ENCODE data around the gene TMEM198. TPM values are rescaled to one million over a fixed set of nuclear protein-coding genes. Genes with fewer than 3 reads are reported as not detected.

TMEM198 gene
- total and polyA plus RNA-seq, 2 donors (not counting 1 experiment from before 2014, with no cell fraction given): 0.39 to 1.1 TPM

GRCh38 chr2:219545295-219545942 is 1.6 kb downstream of the TMEM198 start:
- TF ChIP-seq CTCF (IDR thresholded peaks at IDR 0.05) (no peak), EZH2 (IDR thresholded peaks at IDR 0.05; ENCODE audit: borderline replicate concordance, insufficient read depth, low read depth, low read length, poor library complexity, severe bottlenecking) (no peak)
- Mint-ChIP-seq H3K4me1 (peaks cover 24% of the 10 kb centered on the region), H3K4me3 (peak overlapping the region; percentile 83), H3K9me3 (ENCODE audit: insufficient read depth) (no peaks in the 10 kb centered on the region), H3K27ac (no peak overlapping the region), H3K27me3 (peaks cover 51% of the 10 kb centered on the region)
- H3K4me1 ChIP-seq (ENCODE audit: control insufficient read depth in 2 of 2, insufficient read depth in 2 of 2, low read length in 2 of 2): peaks cover 29 to 31% of the 10 kb centered on the region in 2 donors
- CTCF ChIA-PET: interaction anchor here (1.4 to 1.5 kb wide), 2 partner anchors 52 to 144 kb away, joined by 3 to 4 read pairs; partner anchors contain the start of gene STK11IP
- no peaks in the 10 kb centered on the region for H4K20me1 ChIP-seq (ENCODE audit: control insufficient read depth, insufficient read depth, low read length, poor library complexity, severe bottlenecking)
- intact Hi-C loops (cut with micrococcal nuclease): no loop called here
- H3K79me2 ChIP-seq (ENCODE audit: control insufficient read depth, insufficient read depth, low read length): no peaks in the 10 kb centered on the region
- H3K4me3 ChIP-seq (ENCODE audit: control extremely low read depth in 1 of 5, extremely low read depth in 1 of 5, insufficient read depth in 1 of 5, low read depth in 2 of 5, low read length in 4 of 5): no peak overlapping the region
- POLR2A ChIA-PET: no interaction called here
- no peaks in the 10 kb centered on the region for H3K36me3 ChIP-seq (replicated peaks in 1 of 2; ENCODE audit: control extremely low read depth in 1 of 2, control insufficient read depth in 1 of 2, extremely low read depth in 1 of 2, insufficient read depth in 2 of 2, low read length in 1 of 2)
- H3K9ac ChIP-seq (ENCODE audit: low read length): no peak overlapping the region
- H3K27ac ChIP-seq (ENCODE audit: low read length in 2 of 2): no peak overlapping the region
- WGBS (ENCODE audit: insufficient coverage): no CpG with 5 or more reads among the region's 3 CpGs
- H2AFZ ChIP-seq (ENCODE audit: insufficient read depth, low read depth, low read length, poor library complexity, severe bottlenecking): no peak overlapping the region
- H3K4me2 ChIP-seq (replicated peaks; ENCODE audit: low read depth, low read length, poor library complexity, severe bottlenecking): no peak overlapping the region
- DNase-seq: no peak
- H3K27me3 ChIP-seq (replicated peaks in 1 of 4; ENCODE audit: control extremely low read depth in 1 of 4, control insufficient read depth in 3 of 4, insufficient read depth in 4 of 4, low read length in 3 of 4): peaks cover 0 to 83% (median 21%) of the 10 kb centered on the region in 4 experiments
- ATAC-seq (ENCODE audit: low read depth): no peak
- peaks cover 0 to 30% (median 0%) of the 10 kb centered on the region in 3 donors for H3K9me3 ChIP-seq (ENCODE audit: control extremely low read depth in 1 of 3, control insufficient read depth in 2 of 3, insufficient read depth in 1 of 3, low read length in 2 of 3)

- ATAC-seq (ENCODE audit: low read depth) (no peak), DNase-seq (no peak)
- Mint-ChIP-seq H3K4me1 (peaks cover 26% of the 10 kb centered on the region), H3K4me3 (peak overlapping the region; percentile 0), H3K9me3 (ENCODE audit: insufficient read depth) (no peaks in the 10 kb centered on the region), H3K27ac (no peak overlapping the region), H3K27me3 (peaks cover 52% of the 10 kb centered on the region)
- H3K4me3 ChIP-seq (ENCODE audit: control extremely low read depth in 1 of 5, extremely low read depth in 1 of 5, insufficient read depth in 1 of 5, low read depth in 2 of 5, low read length in 4 of 5): no peak overlapping the region
- WGBS (ENCODE audit: insufficient coverage): 63% methylated on average over 4 of the region's 4 CpGs
- H3K79me2 ChIP-seq (ENCODE audit: control insufficient read depth, insufficient read depth, low read length): no peaks in the 10 kb centered on the region
- H3K9me3 ChIP-seq (ENCODE audit: control extremely low read depth in 1 of 3, control insufficient read depth in 2 of 3, insufficient read depth in 1 of 3, low read length in 2 of 3): peaks cover 0 to 34% (median 0%) of the 10 kb centered on the region in 3 donors
- no peak overlapping the region for H3K27ac ChIP-seq (ENCODE audit: low read length in 2 of 2)
- H3K4me2 ChIP-seq (replicated peaks; ENCODE audit: low read depth, low read length, poor library complexity, severe bottlenecking): no peak overlapping the region
- POLR2A ChIA-PET: no interaction called here
- intact Hi-C loops (cut with micrococcal nuclease): no loop called here
- CTCF ChIA-PET: interaction anchor here (1.4 to 1.5 kb wide), 2 partner anchors 51 to 144 kb away, joined by 3 to 4 read pairs; partner anchors contain the start of gene STK11IP
- H4K20me1 ChIP-seq (ENCODE audit: control insufficient read depth, insufficient read depth, low read length, poor library complexity, severe bottlenecking): no peaks in the 10 kb centered on the region
- H3K27me3 ChIP-seq (replicated peaks in 1 of 4; ENCODE audit: control extremely low read depth in 1 of 4, control insufficient read depth in 3 of 4, insufficient read depth in 4 of 4, low read length in 3 of 4): peaks cover 0 to 83% (median 19%) of the 10 kb centered on the region in 4 experiments
- no peaks in the 10 kb centered on the region for H3K36me3 ChIP-seq (replicated peaks in 1 of 2; ENCODE audit: control extremely low read depth in 1 of 2, control insufficient read depth in 1 of 2, extremely low read depth in 1 of 2, insufficient read depth in 2 of 2, low read length in 1 of 2)
- peaks cover 31% of the 10 kb centered on the region in 2 donors for H3K4me1 ChIP-seq (ENCODE audit: control insufficient read depth in 2 of 2, insufficient read depth in 2 of 2, low read length in 2 of 2)
- H3K9ac ChIP-seq (ENCODE audit: low read length): no peak overlapping the region
- H2AFZ ChIP-seq (ENCODE audit: insufficient read depth, low read depth, low read length, poor library complexity, severe bottlenecking): no peak overlapping the region
- TF ChIP-seq EZH2 (IDR thresholded peaks at IDR 0.05; ENCODE audit: borderline replicate concordance, insufficient read depth, low read depth, low read length, poor library complexity, severe bottlenecking) (no peak), CTCF (IDR thresholded peaks at IDR 0.05) (no peak)
Measured at GRCh38 chr2:219545943-219546352, 2.1 kb downstream of the TMEM198 start.

Data from B cell (primary cell).